Measurements from ENCODE around the gene PPP2R5C.

PPP2R5C gene

GRCh38 chr14:101870273-101870939 is 108.9 kb downstream of the PPP2R5C start:
- DNase-seq: no peak

GRCh38 chr14:101872346-101872745 is 110.8 kb downstream of the PPP2R5C start:
- no peak for DNase-seq

- no peak for DNase-seq
These were observed 111.7 kb downstream of the PPP2R5C start for GRCh38 chr14:101873076-101873825.

GRCh38 chr14:101873991-101874390 is 112.5 kb downstream of the PPP2R5C start:
- no peak for DNase-seq

GRCh38 chr14:101875041-101875726 is 113.7 kb downstream of the PPP2R5C start:
- DNase-seq: no peak

- DNase-seq: no peak
These were observed 114.4 kb downstream of the PPP2R5C start for GRCh38 chr14:101875727-101876554.

GRCh38 chr14:101876555-101876938 is 115.0 kb downstream of the PPP2R5C start:
- peak in 1 of 14 donors; percentile 44 for DNase-seq

- no peak for DNase-seq
These were observed 116.3 kb downstream of the PPP2R5C start for GRCh38 chr14:101877766-101878165.

- no peak for DNase-seq
These were observed 116.8 kb downstream of the PPP2R5C start for GRCh38 chr14:101878211-101878821.

GRCh38 chr14:101878822-101879528 is 117.5 kb downstream of the PPP2R5C start:
- no peak for DNase-seq

GRCh38 chr14:101879529-101880336 is 118.2 kb downstream of the PPP2R5C start:
- DNase-seq: no peak

- no peak for DNase-seq
These were observed 119.9 kb downstream of the PPP2R5C start for GRCh38 chr14:101881426-101881825.

- DNase-seq: peak in 1 of 14 donors; percentile 4
These were observed 120.8 kb downstream of the PPP2R5C start for GRCh38 chr14:101882141-101882935.

- no peak for DNase-seq
These were observed 122.8 kb downstream of the PPP2R5C start for GRCh38 chr14:101884089-101884933.

GRCh38 chr14:101884934-101885576 is 123.5 kb downstream of the PPP2R5C start:
- no peak for DNase-seq

- no peak for DNase-seq
These were observed 125.7 kb downstream of the PPP2R5C start for GRCh38 chr14:101887219-101887618.

GRCh38 chr14:101888182-101888581 is 126.7 kb downstream of the PPP2R5C start:
- DNase-seq: no peak

GRCh38 chr14:101889366-101889765 is 127.9 kb downstream of the PPP2R5C start:
- DNase-seq: no peak
